Trophoblast cell (in vitro differentiated cells and primary cell): ENCODE results near the gene PLEKHM3.
A peak's percentile ranks its signal among the peaks of the same experiment; 100 is the strongest.

Source experiments
- DNase-seq, 2 donors: peaks; one replicate each; pipeline ENCODE4 v3.0.0-alpha.2; 2016
- H2AFZ ChIP-seq: 2 replicates; pipeline ENCODE4 v1.6.1; 2013; ENCODE audit warnings: low read length, moderate library complexity, mild to moderate bottlenecking; ENCODE audit not compliant: insufficient read depth, poor library complexity
- H2AK5ac ChIP-seq: 2 replicates; pipeline ENCODE4 v1.6.1; 2013; ENCODE audit warnings: mild to moderate bottlenecking, low read length
- H2BK120ac ChIP-seq: 2 replicates; pipeline ENCODE4 v1.6.1; 2013; ENCODE audit warnings: low read length, mild to moderate bottlenecking, moderate library complexity; ENCODE audit not compliant: insufficient read depth, poor library complexity
- H2BK12ac ChIP-seq: 2 replicates; pipeline ENCODE4 v1.6.1; 2013; ENCODE audit warnings: mild to moderate bottlenecking, low read length, moderate library complexity
- H2BK5ac ChIP-seq: 2 replicates; pipeline ENCODE4 v1.6.1; 2013; ENCODE audit warnings: low read length, low read depth, moderate library complexity, mild to moderate bottlenecking; ENCODE audit not compliant: poor library complexity
- H3K14ac ChIP-seq: 2 replicates; pipeline ENCODE4 v1.6.1; 2013; ENCODE audit warnings: mild to moderate bottlenecking, low read length
- H3K18ac ChIP-seq: 2 replicates; pipeline ENCODE4 v1.6.1; 2013; ENCODE audit warnings: mild to moderate bottlenecking, low read length
- H3K23ac ChIP-seq: 2 replicates; pipeline ENCODE4 v1.6.1; 2013; ENCODE audit warnings: low read length
- H3K27ac ChIP-seq: 2 replicates; pipeline ENCODE4 v1.5.1; 2013; ENCODE audit warnings: low read depth, mild to moderate bottlenecking, inconsistent platforms, low read length, moderate library complexity
- H3K27me3 ChIP-seq: 2 replicates; pipeline ENCODE4 v1.6.1; 2013; ENCODE audit warnings: inconsistent platforms, mild to moderate bottlenecking, low read length, moderate library complexity; ENCODE audit not compliant: insufficient read depth
- H3K36me3 ChIP-seq, 2 experiments: 1 replicate in 1 of 2; 2 replicates in 1 of 2; pipeline ENCODE4 v1.6.1; 2013; ENCODE audit warnings: low read length in 2 of 2, mild to moderate bottlenecking in 2 of 2, moderate library complexity in 1 of 2; ENCODE audit not compliant: insufficient read depth in 2 of 2, control insufficient read depth in 1 of 2
- H3K4ac ChIP-seq: 2 replicates; pipeline ENCODE4 v1.6.1; 2013; ENCODE audit warnings: low read depth, mild to moderate bottlenecking, low read length, moderate library complexity
- H3K4me1 ChIP-seq, 2 experiments: 1 replicate in 1 of 2; 2 replicates in 1 of 2; pipeline ENCODE4 v1.6.1; 2013; ENCODE audit warnings: low read length in 2 of 2, mild to moderate bottlenecking in 2 of 2, moderate library complexity in 1 of 2; ENCODE audit not compliant: insufficient read depth in 2 of 2, control insufficient read depth in 1 of 2
- H3K4me2 ChIP-seq: 2 replicates; pipeline ENCODE4 v1.6.1; 2013; ENCODE audit warnings: inconsistent platforms, mild to moderate bottlenecking, low read length, moderate library complexity
- H3K4me3 ChIP-seq: 2 replicates; pipeline ENCODE4 v1.5.1; 2013; ENCODE audit warnings: mild to moderate bottlenecking, low read depth, low read length, inconsistent platforms
- H3K79me1 ChIP-seq: one replicate; pipeline ENCODE4 v1.6.1; 2013; ENCODE audit warnings: low read length
- H3K79me2 ChIP-seq: 2 replicates; pipeline ENCODE4 v1.6.1; 2013; ENCODE audit warnings: low read length, mild to moderate bottlenecking; ENCODE audit not compliant: control insufficient read depth, insufficient read depth, poor library complexity
- H3K9ac ChIP-seq: 2 replicates; pipeline ENCODE4 v1.6.1; 2013; ENCODE audit warnings: mild to moderate bottlenecking, low read length
- H3K9me3 ChIP-seq: 2 replicates; pipeline ENCODE4 v1.6.1; 2013; ENCODE audit warnings: low read depth, mild to moderate bottlenecking, control low read depth, inconsistent platforms, low read length; ENCODE audit not compliant: insufficient read depth
- H4K12ac ChIP-seq: 2 replicates; pipeline ENCODE4 v1.6.1; 2013; ENCODE audit warnings: low read depth, mild to moderate bottlenecking, low read length, moderate library complexity
- H4K8ac ChIP-seq: 2 replicates; pipeline ENCODE4 v1.6.1; 2013; ENCODE audit warnings: low read depth, mild to moderate bottlenecking, low read length, moderate library complexity
- H4K91ac ChIP-seq: one replicate; pipeline ENCODE4 v1.6.1; 2013; ENCODE audit warnings: low read depth, mild to moderate bottlenecking, low read length, moderate library complexity
- WGBS: extraction: QIAGEN DNeasy Blood & Tissue Kit; methylation state at CpG from one replicate; pipeline ENCODE4 v1.1.7; 2013; ENCODE audit warnings: missing lambda C conversion rate; ENCODE audit not compliant: insufficient read length, insufficient coverage; ENCODE audit errors: extremely low coverage; 5-methylcytosine and 5-hydroxymethylcytosine counted together

The PLEKHM3 gene

GRCh38 chr2:207802650-207803049 lies 222.7 kb downstream of the PLEKHM3 start:
- Histone ChIP-seq H4K8ac (no peak overlapping the region), H4K91ac (no peak overlapping the region), H3K27ac (no peak overlapping the region), H3K4me3 (no peak overlapping the region), H3K14ac (no peak overlapping the region), H3K4me1 (peaks cover 5 to 10% of the 10 kb centered on the region in 2 experiments), H3K9ac (no peak overlapping the region), H4K12ac (no peak overlapping the region), H3K27me3 (no peaks in the 10 kb centered on the region), H3K79me1 (peaks cover 6% of the 10 kb centered on the region), H2BK5ac (no peak overlapping the region), H3K4ac (no peak overlapping the region), H2BK120ac (no peak overlapping the region), H2BK12ac (no peak overlapping the region), H2AK5ac (no peak overlapping the region), H3K36me3 (no peaks in the 10 kb centered on the region), H2AFZ (no peak overlapping the region), H3K9me3 (no peaks in the 10 kb centered on the region), H3K23ac (no peak overlapping the region), H3K18ac (no peak overlapping the region), H3K79me2 (no peaks in the 10 kb centered on the region), H3K4me2 (no peak overlapping the region)
- peak; percentile 43 to 49 for DNase-seq
- WGBS: no CpG with 5 or more reads among the region's 6 CpGs

GRCh38 chr2:207801259-207801658 lies 224.1 kb downstream of the PLEKHM3 start:
- H2BK5ac ChIP-seq: no peak overlapping the region
- H3K27ac ChIP-seq: no peak overlapping the region
- no peak overlapping the region for H4K8ac ChIP-seq
- H3K36me3 ChIP-seq: no peaks in the 10 kb centered on the region
- H2BK120ac ChIP-seq: no peak overlapping the region
- WGBS: no CpG with 5 or more reads among the region's 3 CpGs
- H2AFZ ChIP-seq: no peak overlapping the region
- peaks cover 15 to 17% of the 10 kb centered on the region in 2 experiments for H3K4me1 ChIP-seq
- H4K91ac ChIP-seq: no peak overlapping the region
- no peak overlapping the region for H3K4me3 ChIP-seq
- H3K79me1 ChIP-seq: peaks cover 8% of the 10 kb centered on the region
- H3K18ac ChIP-seq: no peak overlapping the region
- H3K79me2 ChIP-seq: no peaks in the 10 kb centered on the region
- H3K9ac ChIP-seq: no peak overlapping the region
- no peaks in the 10 kb centered on the region for H3K9me3 ChIP-seq
- H3K4me2 ChIP-seq: no peak overlapping the region
- no peak overlapping the region for H3K4ac ChIP-seq
- no peaks in the 10 kb centered on the region for H3K27me3 ChIP-seq
- no peak overlapping the region for H3K14ac ChIP-seq
- no peak overlapping the region for H4K12ac ChIP-seq
- DNase-seq: peak; percentile 18 to 54
- H2AK5ac ChIP-seq: no peak overlapping the region
- H2BK12ac ChIP-seq: no peak overlapping the region
- H3K23ac ChIP-seq: no peak overlapping the region

GRCh38 chr2:207796585-207797350 lies 228.6 kb downstream of the PLEKHM3 start:
- WGBS: no CpG with 5 or more reads among the region's 8 CpGs
- Histone ChIP-seq H3K9me3 (no peaks in the 10 kb centered on the region), H2AFZ (no peak overlapping the region), H3K9ac (peak overlapping the region; percentile 11), H3K23ac (no peak overlapping the region), H2AK5ac (no peak overlapping the region), H4K12ac (no peak overlapping the region), H3K79me1 (peaks cover 10% of the 10 kb centered on the region), H2BK5ac (no peak overlapping the region), H3K14ac (peak overlapping the region; percentile 11), H3K4me3 (no peak overlapping the region), H3K79me2 (no peaks in the 10 kb centered on the region), H3K4me2 (peak overlapping the region; percentile 5), H3K4me1 (peaks cover 14 to 16% of the 10 kb centered on the region in 2 experiments), H2BK120ac (no peak overlapping the region), H4K8ac (no peak overlapping the region), H3K18ac (no peak overlapping the region), H3K27me3 (no peaks in the 10 kb centered on the region), H4K91ac (peak overlapping the region; percentile 30), H3K27ac (peak overlapping the region; percentile 36), H3K4ac (no peak overlapping the region), H3K36me3 (no peaks in the 10 kb centered on the region), H2BK12ac (peak overlapping the region; percentile 20)
- DNase-seq: no peak

- peak overlapping the region; percentile 18 for H3K4ac ChIP-seq
- peaks cover 1% of the 10 kb centered on the region for H3K9me3 ChIP-seq
- H3K18ac ChIP-seq: peak overlapping the region; percentile 26
- H3K14ac ChIP-seq: peak overlapping the region; percentile 36
- peak overlapping the region; percentile 49 for H4K12ac ChIP-seq
- H2AK5ac ChIP-seq: peak overlapping the region; percentile 68
- H3K27me3 ChIP-seq: no peaks in the 10 kb centered on the region
- H2BK120ac ChIP-seq: peak overlapping the region; percentile 63
- WGBS: no CpG with 5 or more reads among the region's 6 CpGs
- peaks cover 10% of the 10 kb centered on the region for H3K79me1 ChIP-seq
- H3K27ac ChIP-seq: peak overlapping the region; percentile 78
- H3K9ac ChIP-seq: no peak overlapping the region
- peak overlapping the region; percentile 78 for H2BK12ac ChIP-seq
- DNase-seq: peak; percentile 48 to 58
- H3K36me3 ChIP-seq: no peaks in the 10 kb centered on the region
- no peak overlapping the region for H3K23ac ChIP-seq
- H3K4me1 ChIP-seq: peaks cover 21 to 24% of the 10 kb centered on the region in 2 experiments
- H2AFZ ChIP-seq: peak overlapping the region; percentile 12
- peak overlapping the region; percentile 55 for H4K8ac ChIP-seq
- H3K4me3 ChIP-seq: no peak overlapping the region
- peak overlapping the region; percentile 37 for H2BK5ac ChIP-seq
- H3K79me2 ChIP-seq: peaks cover 2% of the 10 kb centered on the region
- peak overlapping the region; percentile 59 for H4K91ac ChIP-seq
- H3K4me2 ChIP-seq: no peak overlapping the region
These were observed 233.0 kb downstream of the PLEKHM3 start for GRCh38 chr2:207792244-207792785.
